HG02852 (cell line): ENCODE measurements around the gene HPS6.
"Not testable (repeated sequence)": the region's sequence is repeated elsewhere in the genome, so short reads cannot be mapped to it uniquely, and the experiment has no call there.

Experiments
- ATAC-seq: cut with Tn5 transposase; IDR thresholded peaks from one replicate; pipeline ENCODE4 v1.9.1; 2021; ENCODE audit warnings: mild to moderate bottlenecking, moderate library complexity; ENCODE audit not compliant: unreplicated experiment

Gene HPS6

GRCh38 chr10:102064868-102065560 is at the start of gene HPS6:
Gene HPS6, plus strand, starts transcription at chr10:102065349. Its CDS starts 126 bp downstream, at chr10:102065475.
- ATAC-seq: peak; percentile 95

GRCh38 chr10:102016416-102016815 is 48.7 kb upstream of the HPS6 start:
- ATAC-seq: no peak

- no peak for ATAC-seq
Measured at GRCh38 chr10:102017295-102017694, 47.9 kb upstream of the HPS6 start.

- ATAC-seq: no peak
Measured at GRCh38 chr10:102020938-102021337, 44.2 kb upstream of the HPS6 start.

- ATAC-seq: no peak
Measured at GRCh38 chr10:102024799-102025198, 40.4 kb upstream of the HPS6 start.

- ATAC-seq: no peak
Measured at GRCh38 chr10:102027261-102027660, 37.9 kb upstream of the HPS6 start.

GRCh38 chr10:102033787-102034186 is 31.4 kb upstream of the HPS6 start:
- no peak for ATAC-seq

- not testable (repeated sequence) for ATAC-seq
Measured at GRCh38 chr10:102035807-102036206, 29.3 kb upstream of the HPS6 start.

- no peak for ATAC-seq
Measured at GRCh38 chr10:102038410-102038809, 26.7 kb upstream of the HPS6 start.

- ATAC-seq: no peak
Measured at GRCh38 chr10:102040305-102041050, 24.7 kb upstream of the HPS6 start.

GRCh38 chr10:102045292-102045691 is 19.9 kb upstream of the HPS6 start:
- ATAC-seq: no peak

GRCh38 chr10:102046095-102046494 is 19.1 kb upstream of the HPS6 start:
- no peak for ATAC-seq

GRCh38 chr10:102054881-102055646 is 10.1 kb upstream of the HPS6 start:
- not testable (repeated sequence) for ATAC-seq

- peak; percentile 96 for ATAC-seq
Measured at GRCh38 chr10:102055647-102056419, 9.3 kb upstream of the HPS6 start, which contains the start of gene ARMH3. Gene ARMH3, minus strand, starts transcription at chr10:102056173. Its CDS starts 16,059 bp downstream, at chr10:102040114.

GRCh38 chr10:102059987-102060386 is 5.2 kb upstream of the HPS6 start:
- no peak for ATAC-seq

- no peak for ATAC-seq
Measured at GRCh38 chr10:102064503-102064867, 664 bp upstream of the HPS6 start.

- ATAC-seq: peak; percentile 19
Measured at GRCh38 chr10:102065561-102066398, 631 bp downstream of the HPS6 start.

GRCh38 chr10:102066399-102067088 is 1.4 kb downstream of the HPS6 start:
- no peak for ATAC-seq
